PFSK-1 (cell line): ENCODE results near the gene IFT81.

ENCODE experiments used
- POLR2AphosphoS5 ChIP-seq: IDR thresholded peaks from 2 replicates; pipeline ENCODE4 v1.6.1; 2012; ENCODE audit warnings: low read depth, mild to moderate bottlenecking, control low read depth, low read length, moderate library complexity
- SIN3A ChIP-seq: IDR thresholded peaks from 2 replicates; pipeline ENCODE4 v1.6.1; 2012; ENCODE audit warnings: mild to moderate bottlenecking, low read length, moderate library complexity, borderline replicate concordance; ENCODE audit not compliant: insufficient read depth

DNA sequence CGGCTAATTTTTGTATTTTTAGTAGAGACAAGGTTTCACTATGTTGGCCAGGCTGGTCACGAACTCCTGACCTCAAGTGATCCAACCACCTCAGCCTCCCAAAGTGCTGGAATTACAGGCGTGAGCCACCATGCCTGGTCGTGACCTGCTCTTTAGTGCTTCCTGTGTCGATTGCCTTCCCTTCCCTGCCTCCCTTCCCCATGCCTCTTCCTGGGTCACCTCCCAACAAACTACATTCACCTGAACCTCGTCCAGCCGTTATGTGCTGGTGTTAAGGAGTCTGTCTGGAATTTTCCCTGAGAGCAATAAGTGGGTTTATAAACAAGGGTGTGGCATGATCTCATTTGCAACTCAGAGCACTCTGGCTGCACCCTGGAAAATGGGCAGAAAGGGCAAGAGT lies 43.7 kb upstream of the IFT81 start:
- no peak for TF ChIP-seq POLR2AphosphoS5
- TF ChIP-seq SIN3A, result no peak
